Renal cortex interstitium (tissue), 11 donors: ENCODE measurements around the gene TMA16. TPM values are rescaled to one million over a fixed set of nuclear protein-coding genes. Genes with fewer than 3 reads are reported as not detected.
A peak's percentile ranks its signal among the peaks of the same experiment; 100 is the strongest.
"Not testable (repeated sequence)": the region's sequence is repeated elsewhere in the genome, so short reads cannot be mapped to it uniquely, and the experiment has no call there.

Source experiments
- DNase-seq, 11 donors: peaks; one replicate each; pipeline ENCODE4 v3.0.0-alpha.2; 2013; ENCODE audit warnings: low read depth in 9 of 11, low spot score in 4 of 11; ENCODE audit errors: extremely low read depth in 1 of 11
- polyA plus RNA-seq, 3 donors: library from polyadenylated mRNA; unstranded; fragments of 120-200 nt; gene quantifications; one replicate each; pipeline ENCODE4 v1.2.1, GENCODE V29; 2013; ENCODE audit not compliant: insufficient read length in 3 of 3

The TMA16 gene
- polyA plus RNA-seq, 3 donors, result 38.0 to 41.6 (median 39.4) TPM

DNA sequence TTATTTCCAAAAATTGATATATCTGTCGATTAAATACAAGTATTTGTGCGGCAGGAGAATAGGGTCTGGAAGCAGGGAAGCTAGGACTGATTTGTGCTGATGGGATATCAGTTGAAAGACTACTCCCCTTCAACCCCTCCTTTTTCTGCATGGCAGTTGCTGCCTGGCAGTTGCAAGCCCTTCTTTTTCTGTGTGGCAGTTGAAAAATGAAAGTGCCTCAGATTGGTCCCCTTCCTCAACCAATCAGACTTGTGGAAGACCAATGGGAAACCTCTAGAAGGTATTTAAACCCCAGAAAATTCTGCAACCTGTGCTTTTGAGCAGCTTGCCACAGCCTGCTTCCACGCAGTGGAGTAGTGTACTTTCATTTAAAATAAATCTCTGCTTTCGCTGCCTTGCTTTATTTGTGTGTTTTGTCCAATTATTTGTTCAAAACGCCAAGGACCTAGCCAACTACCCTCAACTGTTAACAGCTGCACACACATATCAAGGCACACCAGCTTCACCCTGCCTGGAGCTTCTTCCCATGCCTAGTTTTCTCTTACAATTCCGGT lies 1.5 kb upstream of the TMA16 start:
- no peak for DNase-seq

DNA sequence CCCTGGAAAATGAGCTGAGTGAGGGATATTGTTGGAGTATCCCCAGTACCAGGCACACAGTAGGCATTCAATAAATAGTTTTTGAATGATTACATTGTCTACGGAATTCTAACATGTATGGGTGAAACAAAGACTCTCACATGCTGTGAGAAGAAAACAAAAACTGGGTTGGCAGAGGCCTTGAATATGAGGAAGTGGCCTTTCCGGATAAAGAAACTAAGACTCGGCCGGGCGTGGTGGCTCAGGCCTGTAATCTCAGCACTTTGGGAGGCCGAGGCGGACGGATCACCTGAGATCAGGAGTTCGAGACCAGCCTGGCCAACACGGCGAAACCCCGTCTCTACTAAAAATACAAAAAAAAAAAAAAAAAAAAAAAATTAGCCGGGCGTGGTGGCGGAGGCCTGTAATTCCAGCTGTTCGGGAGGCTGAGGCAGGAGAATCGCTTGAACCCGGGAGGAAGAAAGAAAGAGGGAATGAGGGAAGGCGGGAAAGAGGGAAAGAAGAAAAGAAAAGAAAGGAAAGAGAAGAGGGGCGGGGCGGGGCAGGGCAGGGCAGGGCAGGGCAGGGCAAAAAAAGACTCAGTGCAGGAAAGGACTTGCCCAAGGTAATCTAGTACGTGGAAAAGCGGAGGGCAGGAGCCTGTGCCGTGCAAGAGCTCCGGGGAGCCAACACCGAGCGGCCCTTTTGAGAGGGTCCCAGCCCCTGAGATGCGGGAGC lies 689 bp upstream of the TMA16 start:
- DNase-seq, result no peak

DNA sequence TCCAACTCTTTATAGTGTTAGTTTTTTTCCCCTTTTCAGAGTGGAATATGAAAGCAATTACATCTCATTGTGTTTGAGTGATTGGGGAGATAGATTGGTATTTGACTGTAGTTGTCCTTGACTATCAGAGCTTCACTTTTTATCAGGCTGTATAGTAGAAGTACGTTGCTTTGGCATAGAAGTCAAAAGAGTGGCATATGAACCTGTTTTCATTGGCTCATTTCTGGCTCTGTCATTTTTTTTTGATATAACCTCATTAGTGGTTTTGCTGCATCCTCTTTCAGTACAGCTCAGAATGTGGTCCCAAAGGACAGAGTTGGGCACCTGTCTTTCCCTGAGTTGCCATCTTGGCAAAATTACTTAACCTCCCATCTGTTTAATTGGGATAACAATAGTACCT lies 1.4 kb downstream of the TMA16 start:
- DNase-seq, result no peak

DNA sequence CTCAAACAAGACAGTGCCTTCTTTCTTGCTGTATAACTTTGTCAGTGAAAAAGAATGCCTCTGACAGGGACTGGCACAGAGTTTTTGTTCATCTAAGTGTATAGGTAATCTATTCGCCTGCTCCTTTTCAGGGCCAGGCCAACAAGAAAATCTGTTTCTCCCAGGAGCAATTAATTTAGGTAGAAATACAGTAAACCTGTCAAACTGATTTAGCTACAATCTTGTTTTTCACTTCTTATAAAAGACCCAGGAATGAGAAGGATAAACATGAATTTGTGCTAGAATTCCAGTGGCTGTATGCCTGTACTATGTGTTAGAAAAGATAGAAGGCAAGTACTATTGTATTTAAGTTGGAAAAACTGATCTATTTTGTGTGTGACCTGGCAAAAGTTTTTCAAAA lies 6.1 kb downstream of the TMA16 start:
- peak in 3 of 11 donors; percentile 26 to 47 (median 33) for DNase-seq

DNA sequence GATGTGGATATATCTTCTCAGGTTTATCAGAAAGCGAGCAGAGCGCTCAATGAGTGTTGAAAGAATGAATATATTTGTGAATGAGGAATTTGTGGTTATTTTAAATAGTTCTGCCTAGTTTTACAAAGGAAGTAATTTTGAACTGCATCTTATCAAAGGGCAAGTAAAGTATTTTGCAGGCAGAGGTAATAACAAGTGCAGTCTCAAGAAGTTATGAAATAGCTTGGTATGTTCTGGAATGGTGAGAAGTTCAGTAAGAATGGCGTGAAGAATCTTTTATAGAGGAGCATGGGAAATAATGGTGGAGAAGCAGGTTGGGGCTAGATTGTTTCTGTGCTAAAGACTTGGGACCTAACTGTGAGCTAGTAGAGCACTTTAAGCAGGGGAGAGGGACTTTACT lies 10.9 kb downstream of the TMA16 start:
- no peak for DNase-seq

DNA sequence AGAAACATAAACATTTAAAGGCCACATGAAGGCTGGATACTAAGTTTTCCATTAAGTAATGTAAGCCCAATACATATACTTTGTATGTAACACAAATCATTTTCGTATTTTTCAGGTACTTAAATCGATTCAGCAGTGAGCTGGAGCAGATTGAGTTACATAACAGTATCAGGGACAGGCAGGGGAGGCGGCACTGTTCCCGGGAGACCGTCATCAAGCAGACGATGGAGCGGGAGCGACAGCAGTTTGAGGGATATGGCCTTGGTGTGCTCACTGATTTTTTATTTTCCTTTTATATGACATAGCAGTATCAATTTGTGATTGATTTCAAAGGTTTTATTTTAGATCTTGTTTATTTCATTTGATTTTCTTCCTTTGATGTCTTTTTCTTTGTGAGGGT lies 20.7 kb downstream of the TMA16 start:
- no peak for DNase-seq

DNA sequence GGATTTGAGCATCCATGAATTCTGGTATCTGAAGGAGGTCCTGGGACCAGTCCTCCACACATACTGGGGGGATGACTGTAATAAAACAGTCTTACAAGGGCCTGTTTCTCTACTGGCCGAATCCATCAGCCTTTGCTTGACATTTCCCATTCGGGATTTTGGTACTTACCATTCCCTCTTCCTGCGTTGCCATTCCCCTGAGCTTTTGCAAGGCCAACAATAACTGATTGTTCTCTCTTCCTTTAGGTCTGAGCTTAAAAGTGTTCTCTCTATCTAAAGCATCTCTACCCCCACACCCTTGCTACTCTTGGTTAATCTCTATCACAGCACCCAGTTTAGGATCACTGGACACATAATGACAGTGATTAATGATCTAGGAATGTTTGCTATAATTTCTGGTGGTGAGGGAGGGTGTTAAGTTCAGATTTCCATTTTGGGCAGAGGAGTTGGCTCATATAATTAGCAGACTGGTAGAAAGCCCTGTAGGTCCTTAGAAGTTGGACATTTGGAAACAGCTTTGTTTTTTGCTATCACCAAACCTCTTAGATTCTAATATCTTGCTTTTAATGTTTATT lies 29.4 kb downstream of the TMA16 start:
- no peak for DNase-seq

DNA sequence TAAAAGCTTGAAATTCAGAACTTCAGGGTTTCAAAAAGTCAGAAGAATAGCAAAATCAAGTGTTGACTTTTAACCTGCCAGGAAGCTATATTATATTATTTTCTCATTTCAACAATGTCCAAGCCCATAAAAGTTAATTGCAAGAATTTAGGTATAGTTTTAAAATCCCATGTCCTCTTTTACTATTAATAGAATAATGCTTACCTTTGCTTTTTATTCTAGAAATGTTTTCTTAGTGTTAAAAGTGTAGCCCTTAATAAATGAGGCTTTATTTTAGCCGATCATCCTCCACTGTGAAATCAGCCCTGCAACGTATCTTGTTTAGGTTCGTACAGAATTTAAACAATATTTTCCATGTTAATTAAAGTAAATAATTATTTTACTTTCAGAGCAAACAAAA lies 31.5 kb downstream of the TMA16 start:
- DNase-seq, result no peak

DNA sequence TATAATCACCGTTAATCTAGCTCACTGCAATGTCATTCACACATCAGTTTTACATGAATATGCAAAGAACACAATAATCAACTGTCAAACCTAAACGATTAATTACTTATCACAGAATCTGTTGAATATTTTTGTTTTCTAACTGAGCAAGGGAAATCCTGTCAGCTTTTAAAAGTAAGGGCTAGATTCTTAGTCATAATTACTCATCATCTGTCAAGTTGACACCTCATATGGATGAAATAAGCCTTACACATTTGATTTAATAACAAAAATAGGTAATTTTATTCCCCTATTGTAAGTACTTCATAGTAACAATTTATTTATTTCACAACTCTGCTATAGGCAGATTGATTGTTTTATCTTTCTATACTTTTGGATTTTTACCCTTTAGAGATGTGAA lies 32.7 kb downstream of the TMA16 start:
- no peak for DNase-seq

DNA sequence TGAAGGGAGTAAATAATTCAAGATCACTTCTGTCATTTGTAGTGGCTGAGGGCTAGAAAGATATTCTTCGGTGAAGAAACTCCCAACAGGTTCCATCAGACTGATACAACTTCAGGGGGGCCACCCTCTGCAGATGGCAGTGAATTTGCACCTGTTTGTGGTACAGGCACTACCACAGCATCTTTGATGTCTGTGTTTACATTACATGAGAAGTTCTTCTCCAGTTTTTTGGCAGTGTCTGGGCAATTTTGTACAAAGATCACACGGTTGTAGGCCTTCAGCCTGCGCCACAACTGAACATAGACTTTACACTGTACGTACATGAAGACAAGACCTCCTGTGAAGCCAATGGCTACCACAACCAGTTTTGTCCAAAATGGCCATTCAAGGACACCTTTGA lies 34.2 kb downstream of the TMA16 start:
- no peak for DNase-seq

DNA sequence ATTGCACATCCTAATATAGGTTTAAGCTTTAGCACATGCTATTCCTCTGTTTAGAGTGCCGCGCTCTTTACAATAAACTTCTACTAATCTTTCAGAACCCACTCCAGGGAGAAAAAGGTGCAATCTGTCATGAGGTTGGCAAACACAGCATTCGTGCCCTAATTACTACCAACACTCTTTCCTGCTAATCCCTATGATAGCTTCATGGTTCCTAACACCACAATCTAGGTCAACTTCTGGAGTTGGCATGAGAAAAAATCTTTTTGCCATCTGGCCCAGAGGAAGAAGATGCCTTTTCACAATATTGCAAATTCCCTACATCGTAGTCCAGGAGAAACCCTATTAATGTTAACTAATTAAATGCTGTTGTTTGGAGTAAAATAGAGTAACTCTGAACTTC lies 39.6 kb downstream of the TMA16 start:
- no peak for DNase-seq

DNA sequence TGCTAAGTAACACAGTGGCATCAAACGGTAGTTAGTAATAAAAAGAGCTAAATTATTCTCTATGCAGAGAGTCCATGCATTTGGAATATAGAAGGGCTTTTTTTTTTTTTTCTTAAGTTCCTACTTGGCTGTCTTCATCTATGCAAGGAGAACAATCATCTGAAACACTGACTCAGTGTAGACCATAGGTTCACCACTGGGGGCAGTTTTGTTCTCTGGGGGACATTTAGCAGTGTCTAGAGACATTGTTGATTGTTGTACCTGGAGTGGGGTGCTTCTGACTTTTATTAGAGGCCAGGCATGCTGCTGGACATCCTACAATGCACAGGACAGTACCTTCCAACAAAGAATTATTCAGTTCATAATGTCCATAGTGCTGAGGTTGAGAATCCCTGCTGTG lies 41.2 kb downstream of the TMA16 start:
- DNase-seq, result no peak

DNA sequence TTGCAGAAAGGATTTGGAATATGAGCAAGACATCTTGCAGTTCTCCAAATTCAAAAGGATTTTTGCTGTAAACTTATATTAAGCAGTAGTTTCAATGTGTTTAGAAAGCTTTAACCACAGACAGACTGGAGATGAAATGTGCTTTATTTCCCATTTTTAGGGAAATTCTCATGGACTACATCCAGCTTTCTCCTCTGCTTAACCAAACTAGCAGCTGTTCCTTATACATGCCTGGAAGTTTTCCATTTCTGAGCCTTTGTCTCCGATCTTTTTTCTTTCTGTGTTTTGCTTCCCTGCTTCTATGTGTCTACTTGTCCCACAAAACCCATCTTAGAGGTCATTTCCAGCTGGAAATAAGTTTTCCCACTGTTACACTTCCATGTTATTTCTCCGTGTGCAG lies 41.6 kb downstream of the TMA16 start:
- DNase-seq, result peak in 1 of 11 donors; percentile 12

DNA sequence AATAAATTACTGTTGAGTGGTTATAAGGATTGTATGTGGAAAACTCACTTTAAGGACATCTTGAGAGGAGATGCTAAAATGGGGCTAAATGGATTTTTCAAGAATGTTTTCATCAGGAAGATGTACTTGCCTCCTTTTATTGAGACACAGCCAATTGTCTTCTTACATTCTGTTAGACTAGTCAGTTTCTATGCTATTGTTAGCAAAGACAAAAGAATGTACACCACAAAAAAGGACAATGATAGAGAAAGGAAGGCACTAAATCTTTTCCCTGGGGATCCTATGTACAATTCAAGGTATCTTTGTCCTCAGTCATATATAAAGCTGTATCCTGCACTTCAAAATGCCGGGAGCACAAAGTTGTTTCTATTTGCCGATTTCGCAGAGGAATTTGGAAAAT lies 42.6 kb downstream of the TMA16 start:
- no peak for DNase-seq

DNA sequence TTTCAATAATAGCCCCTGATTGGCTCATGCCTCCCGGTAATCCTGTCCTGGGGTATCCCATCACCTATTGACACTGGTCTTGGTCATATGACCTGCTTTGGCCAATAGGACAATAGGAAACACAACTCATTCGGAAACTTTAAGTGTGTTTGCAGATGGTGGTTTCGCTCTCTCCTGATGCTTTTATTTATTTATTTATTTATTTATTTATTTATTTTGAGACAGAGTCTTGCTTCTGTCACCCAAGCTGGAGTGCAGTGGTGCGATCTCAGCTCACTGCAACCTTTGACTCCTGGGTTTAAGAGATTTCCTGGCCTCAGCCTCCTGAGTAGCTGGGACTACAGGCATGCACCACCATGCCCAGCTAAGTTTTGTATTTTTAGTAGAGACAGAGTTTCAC lies 44.3 kb downstream of the TMA16 start:
- not testable (repeated sequence) for DNase-seq

DNA sequence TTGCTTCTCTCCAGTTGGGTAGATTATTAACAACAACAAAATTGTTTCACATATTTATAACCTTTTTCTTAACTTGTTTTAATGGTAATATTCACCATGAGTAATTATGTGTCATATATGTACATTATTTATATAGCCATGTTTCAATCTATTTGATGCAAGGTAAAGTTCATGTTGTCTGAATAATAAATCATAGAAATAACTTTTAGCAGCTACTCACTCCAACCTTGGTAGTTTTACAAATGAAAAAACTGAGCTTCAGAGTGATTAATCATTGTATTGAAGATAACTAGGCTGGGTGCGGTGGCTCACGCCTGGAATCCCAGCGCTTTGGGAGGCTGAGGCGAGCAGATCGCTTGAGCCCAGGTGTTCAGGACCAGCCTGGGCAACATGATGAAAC lies 46.0 kb downstream of the TMA16 start:
- DNase-seq, result no peak

DNA sequence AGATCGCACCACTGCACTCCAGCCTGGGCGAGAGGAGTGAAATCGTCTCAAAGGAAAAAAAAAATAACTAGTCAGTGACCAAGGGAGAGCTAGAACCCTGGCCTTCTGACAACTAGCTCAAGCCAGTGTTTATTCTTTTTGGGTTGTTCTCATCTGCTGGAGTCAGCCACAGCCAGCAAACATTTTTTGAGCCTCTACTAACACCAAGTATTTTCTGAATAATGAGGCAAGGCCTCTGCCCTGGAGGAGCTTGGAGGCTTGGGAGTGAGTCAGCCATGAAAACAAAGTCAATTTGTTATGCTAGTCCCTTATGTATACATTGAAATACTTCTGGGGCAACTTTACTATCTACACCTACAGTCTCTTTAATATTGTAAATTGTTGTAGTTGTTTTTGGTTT lies 46.5 kb downstream of the TMA16 start:
- DNase-seq, result no peak

DNA sequence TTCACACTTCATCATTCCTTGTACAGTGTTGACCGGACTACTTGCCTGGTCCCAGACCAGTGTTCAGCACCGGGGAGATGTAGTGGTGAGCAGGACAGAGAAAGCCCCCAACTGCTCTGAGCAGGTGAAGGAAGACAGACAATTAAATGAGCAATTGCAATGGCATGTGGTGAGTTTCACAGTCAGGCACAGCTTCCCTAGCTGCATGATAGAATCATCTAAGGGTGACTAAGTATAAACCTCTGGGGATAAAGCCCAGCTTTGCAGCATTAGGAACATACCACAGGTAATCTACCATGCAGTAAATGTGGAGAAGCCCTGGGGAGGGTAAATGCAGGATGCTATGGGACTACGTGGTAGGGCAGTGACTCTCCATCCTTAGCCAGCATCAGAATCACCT lies 47.8 kb downstream of the TMA16 start:
- DNase-seq, result no peak

DNA sequence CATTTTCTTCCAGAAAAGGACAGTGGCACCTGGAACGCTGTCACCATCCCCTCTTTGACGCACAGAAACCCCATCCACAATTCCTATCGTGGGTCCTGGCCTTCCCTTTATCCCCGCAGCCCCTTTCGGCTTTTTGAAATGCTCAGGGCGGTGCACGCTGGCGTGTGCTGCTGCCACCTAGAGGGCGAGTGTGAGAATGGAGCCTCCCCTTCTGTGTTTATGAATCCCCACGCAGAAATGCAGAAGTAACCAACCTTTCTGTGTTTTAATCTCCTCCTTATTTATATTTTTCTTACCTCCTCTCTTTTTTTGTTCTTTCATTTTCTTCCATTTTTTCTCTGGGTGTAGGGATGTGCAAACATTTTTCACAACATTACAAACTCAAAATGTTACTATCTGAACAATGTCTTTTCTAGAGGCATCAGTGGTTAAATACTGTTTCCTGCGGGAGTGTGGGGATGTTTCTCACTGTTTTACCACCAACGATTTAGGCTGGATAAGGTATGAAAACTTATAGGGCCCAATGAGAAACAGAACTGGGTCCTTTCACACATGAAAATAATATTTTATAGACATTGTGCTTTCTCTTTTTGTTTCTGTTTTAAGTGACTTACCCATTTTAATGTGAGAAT lies 50.0 kb downstream of the TMA16 start:
- DNase-seq, result peak in 7 of 11 donors; percentile 23 to 52 (median 46)

DNA sequence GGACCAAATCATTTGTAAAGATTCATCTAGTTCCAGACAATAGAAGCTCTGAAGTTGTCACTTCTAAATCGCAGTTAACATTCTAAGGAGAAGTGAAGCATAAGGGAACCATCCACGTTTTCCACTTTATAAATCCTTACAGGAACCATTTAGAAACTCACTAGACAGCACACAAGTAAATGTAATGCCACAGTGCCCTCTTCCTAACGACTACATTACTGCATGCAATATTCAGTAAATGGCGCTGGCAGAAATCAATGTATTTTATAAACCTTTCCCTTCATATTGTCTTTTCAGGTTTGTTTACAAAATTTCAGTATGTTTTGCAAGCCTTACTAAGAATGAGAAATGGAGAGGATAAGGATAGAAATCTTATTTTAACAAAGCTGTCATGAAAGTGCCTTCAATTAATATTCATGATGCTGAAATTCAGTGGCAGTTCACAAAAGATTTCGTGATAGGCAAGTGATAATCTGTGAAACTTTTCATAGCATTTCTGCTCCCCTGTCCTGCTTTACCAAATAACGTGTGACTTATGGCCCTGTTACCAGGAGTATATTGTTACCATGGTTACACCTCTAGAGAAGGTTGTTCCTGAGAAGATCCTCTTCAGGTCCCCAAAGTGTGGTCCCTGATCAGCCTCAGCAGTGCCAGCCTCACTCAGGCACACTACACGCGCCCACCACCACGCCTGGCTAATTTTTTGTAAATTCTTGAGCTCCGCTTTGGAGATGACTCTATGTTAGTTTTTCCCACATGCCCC lies 54.2 kb downstream of the TMA16 start:
- DNase-seq, result peak in 5 of 11 donors; percentile 23 to 41 (median 38)
